T47D (cell line): ENCODE results near the gene ZNF652.
A peak's percentile ranks its signal among the peaks of the same experiment; 100 is the strongest.
"Not testable (repeated sequence)": the region's sequence is repeated elsewhere in the genome, so short reads cannot be mapped to it uniquely, and the experiment has no call there.

Experiments
- DNase-seq, 2 experiments: peaks; one replicate each; pipeline versions ENCODE4 v3.0.0 to v3.0.0-alpha.2; 2011 to 2012; ENCODE audit warnings: low read depth in 1 of 2, low spot score in 1 of 2
- JUND ChIP-seq: IDR thresholded peaks from 2 replicates; pipeline ENCODE4 v1.6.1; 2012; ENCODE audit warnings: low read depth
- in situ Hi-C: cut with HindIII; loops from 2 replicates; pipeline ENCODE4 v1.10.0; 2016; ENCODE audit warnings: low sequenced_read_pairs, low pct_unique_long_range_greater_than_20kb

The ZNF652 gene

GRCh38 chr17:49381033-49381432, 19.0 kb upstream of the ZNF652 start:
- TF ChIP-seq JUND = no peak
- in situ Hi-C loops = no loop called here
- DNase-seq = no peak

DNA sequence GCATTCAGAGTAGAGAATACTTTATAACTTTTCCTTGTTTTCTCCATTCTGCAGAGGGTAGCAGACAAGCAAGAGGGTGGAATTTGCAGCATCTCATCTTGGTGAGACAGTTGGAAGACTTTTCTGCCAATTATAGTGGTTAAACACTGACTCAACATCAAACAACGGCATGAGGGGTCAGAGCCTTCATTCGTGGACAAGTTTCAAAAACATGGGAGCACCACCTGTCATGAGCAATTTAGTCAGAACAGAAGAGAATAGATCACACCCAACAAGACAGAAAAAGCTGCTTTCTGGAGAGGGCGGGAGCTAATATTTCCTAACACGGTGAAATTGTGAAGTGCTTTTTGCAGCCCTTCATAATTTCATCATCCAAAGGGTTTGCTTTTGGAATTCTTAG, 17.9 kb upstream of the ZNF652 start:
- no peak for DNase-seq
- in situ Hi-C loops = no loop called here
- TF ChIP-seq JUND = no peak

DNA sequence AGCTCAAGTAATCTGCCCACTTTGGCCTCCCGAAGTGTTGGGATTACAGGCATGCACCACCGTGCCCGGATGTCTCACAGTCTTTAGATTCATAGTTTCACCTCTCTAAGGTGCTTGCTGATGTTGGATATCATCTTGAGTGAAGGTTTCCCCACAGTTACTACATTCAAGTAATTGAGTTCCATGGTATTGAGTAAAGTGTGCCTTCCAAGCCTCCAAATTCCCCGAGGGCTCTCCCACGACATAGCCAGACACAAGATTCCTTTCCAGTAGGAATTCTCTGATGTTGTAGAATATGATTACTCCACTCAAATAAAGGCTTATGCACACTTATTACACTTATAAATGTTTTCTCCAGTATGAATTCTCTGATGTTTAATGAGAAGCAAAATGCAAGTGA, 16.3 kb upstream of the ZNF652 start:
- in situ Hi-C loops = no loop called here
- no peak for DNase-seq
- no peak for TF ChIP-seq JUND

DNA sequence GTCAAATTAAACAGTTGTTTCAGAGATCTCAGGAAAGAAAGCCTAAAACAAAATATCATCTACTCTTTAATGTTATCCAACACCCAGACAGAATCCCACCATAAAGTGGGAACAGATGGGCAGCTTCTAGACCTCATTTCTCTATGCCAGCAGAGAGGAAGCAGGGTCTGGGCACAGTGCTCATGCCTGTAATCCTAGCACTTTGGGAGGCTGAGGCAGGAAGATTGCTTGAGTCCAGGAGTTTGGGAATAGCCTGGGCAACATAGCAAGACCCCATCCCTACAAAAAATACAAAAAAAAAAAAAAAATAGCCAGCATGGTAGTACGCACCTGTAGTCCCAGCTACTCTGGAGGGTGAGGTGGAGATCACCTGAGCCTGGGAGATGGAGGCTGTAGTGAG, 13.5 kb upstream of the ZNF652 start:
- in situ Hi-C loops = no loop called here
- no peak for TF ChIP-seq JUND

DNA sequence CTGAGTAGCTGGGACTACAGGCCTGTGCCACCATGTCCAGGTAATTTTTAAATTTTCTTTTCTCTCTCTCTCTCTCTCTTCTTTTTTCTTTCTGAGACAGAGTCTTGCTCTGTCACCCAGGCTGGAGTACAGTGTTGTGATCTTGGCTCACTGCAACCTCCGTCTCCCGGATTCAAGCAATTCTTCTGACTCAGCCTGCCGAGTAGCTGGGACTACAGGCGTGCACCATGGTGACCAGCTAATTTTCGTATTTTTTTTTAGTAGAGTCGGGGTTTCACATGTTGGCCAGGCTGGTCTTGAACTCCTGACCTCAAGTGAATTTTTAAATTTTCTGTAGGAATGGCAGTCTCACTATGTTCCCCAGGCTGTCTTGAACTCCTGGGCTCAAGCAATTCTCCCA, 11.1 kb upstream of the ZNF652 start:
- DNase-seq = no peak
- TF ChIP-seq JUND = no peak
- in situ Hi-C loops = no loop called here

More for the DNA sequence above, 13.5 kb upstream of the ZNF652 start:
- no peak for DNase-seq

DNA sequence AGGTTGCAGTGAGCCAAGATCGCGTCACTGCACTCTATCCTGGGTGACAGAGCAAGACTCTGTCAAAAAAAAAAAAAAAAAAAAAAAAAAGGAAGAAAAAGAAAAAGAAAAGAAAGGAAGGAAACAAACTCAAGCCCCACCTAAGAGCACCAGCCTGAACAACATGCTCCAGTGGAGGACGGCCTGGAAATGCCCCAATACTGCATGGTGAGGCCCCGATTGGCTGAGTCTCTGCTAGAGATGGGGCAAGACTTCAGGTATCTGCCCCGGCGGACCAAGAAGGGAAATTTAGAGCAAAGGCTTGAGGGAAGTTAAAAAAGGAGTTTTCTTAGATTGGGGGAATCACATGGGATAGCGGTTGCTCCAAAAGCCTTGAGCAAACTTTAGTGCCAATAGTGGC, 10.4 kb upstream of the ZNF652 start:
- in situ Hi-C loops = no loop called here
- DNase-seq = no peak
- TF ChIP-seq JUND = no peak

DNA sequence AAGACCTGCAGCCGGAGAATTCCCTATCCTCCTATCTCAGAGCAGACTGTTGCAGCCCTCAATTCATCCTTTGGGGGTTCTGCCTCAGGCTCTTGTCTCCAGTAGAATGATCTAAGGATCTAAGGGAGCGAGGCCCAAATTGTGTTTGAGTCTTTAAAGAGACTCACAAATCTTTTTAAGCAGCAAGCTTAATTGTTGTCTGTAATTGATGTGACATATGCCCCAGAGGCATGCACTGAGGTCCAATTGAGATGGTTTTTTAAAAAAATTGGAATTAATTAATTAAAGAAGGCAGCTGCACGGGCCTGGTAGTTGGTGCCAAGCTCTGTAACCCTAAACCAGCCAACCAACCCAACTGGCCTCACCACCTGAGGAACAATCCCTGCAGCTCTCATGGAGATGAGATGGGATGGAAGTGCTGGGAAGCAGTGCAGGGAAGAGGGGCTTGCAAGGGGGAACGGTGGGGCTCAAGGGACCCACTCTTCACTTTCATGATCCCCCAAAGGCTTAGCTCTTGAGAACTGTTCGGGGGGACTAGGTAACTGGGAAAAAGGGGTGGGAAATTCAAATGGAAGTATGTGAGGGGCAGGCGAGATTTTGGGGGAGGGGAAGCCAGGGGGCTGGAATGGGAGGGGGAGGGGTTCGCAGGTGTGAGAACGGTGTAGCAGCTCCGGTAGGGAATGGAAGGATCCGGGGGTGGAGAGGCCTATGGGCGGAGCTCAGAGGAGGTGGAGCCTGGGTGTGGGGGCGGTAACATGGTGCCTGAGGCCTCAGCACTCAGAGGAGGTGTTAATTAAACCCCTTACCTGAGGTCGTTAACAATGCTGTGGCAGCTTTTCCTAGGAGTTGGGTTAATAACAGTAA, 9.2 kb upstream of the ZNF652 start:
- peak in 1 of 2 experiments; percentile 85 for DNase-seq
- in situ Hi-C loops = no loop called here
- no peak for TF ChIP-seq JUND

GRCh38 chr17:49369760-49370159, 7.7 kb upstream of the ZNF652 start:
- in situ Hi-C loops = no loop called here
- no peak for TF ChIP-seq JUND
- DNase-seq = no peak

DNA sequence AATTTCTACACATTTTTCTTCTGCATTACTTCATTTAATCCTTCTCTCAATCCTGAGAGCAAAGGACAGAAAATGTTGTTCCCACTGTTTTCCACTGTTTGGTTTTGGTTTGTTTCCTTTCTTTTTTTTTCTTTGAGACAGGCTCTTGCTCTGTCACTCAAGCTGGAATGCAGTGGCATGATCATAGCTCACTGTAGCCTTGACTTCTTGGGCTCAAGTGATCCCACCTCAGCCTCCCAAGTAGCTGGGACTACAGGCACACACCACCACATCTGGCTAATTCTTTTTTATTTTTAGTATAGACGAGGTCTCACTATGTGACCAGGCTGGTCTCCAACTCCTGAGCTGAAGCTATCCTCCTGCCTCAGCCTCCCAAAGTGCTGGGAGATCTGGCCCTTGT, 7.0 kb upstream of the ZNF652 start:
- DNase-seq = no peak
- in situ Hi-C loops = no loop called here
- no peak for TF ChIP-seq JUND

DNA sequence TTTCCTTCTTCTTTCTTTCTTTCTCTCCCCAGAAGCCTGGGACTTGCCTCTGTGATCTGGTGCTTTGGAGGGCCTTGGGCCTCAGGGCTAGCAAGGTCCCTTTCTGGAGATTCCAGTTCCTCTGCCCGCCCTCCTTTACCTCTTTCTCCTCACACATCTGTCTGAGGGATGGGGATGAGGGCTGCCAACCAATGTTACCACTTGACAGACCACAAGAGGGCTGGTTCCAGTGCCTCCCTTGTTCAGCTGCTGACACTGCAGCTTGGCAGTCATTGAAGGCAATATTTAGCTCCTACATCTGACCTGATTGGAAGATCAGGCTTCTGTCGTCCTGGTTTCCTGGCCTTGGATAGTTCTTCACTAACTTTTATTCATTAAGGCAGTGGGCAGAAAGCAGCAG, 3.6 kb upstream of the ZNF652 start:
- no peak for TF ChIP-seq JUND
- peak in 1 of 2 experiments; percentile 82 for DNase-seq
- in situ Hi-C loops = no loop called here

DNA sequence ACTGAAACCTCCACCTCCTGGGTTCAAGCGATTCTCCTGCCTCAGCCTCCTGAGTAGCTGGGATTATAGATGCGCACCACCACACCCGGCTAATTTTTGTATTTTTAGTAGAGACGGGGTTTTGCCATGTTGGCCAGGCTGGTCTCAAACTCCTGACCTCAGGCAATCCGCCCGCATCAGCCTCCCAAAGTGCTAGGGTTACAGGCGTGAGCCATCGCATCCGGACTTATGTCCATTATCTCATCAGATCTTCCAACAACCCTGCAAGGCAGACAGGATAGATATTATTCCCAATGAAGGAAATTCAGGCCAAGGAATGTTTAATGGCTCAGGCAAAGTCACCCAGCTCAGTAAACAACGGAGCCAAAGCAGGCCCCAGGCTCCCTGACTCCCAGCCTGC, 3.1 kb upstream of the ZNF652 start:
- DNase-seq, in situ Hi-C loops: not testable (repeated sequence)

GRCh38 chr17:49364119-49364518, 2.1 kb upstream of the ZNF652 start:
- in situ Hi-C loops = no loop called here
- DNase-seq = no peak
- no peak for TF ChIP-seq JUND

- in situ Hi-C loops = no loop called here
These were observed 1.2 kb upstream of the ZNF652 start for GRCh38 chr17:49363251-49363650.

DNA sequence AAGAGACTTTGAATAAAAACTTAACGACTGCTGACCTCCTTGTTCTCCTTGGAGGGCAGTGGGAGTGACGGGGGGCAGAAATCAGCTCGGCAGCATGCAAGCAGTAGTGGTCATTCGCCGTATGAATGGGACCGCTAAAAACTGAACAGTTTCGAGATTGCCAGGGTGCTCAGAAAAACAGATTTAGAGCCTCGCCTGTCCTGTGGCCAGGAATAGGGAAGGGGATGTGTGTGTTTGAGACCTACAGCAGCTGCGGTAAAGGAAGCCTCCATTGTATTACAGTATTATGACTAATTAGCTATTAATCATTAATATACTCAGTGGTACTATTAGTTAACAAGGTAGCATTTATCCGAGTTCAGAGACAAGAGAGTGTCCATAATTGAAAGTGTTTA, 670 bp upstream of the ZNF652 start:
- DNase-seq = no peak
- TF ChIP-seq JUND = no peak
- in situ Hi-C loops = no loop called here

More at GRCh38 chr17:49363251-49363650, 1.2 kb upstream of the ZNF652 start:
- no peak for TF ChIP-seq JUND
- no peak for DNase-seq
